HEK293 (cell line): ENCODE data around the gene GOLGA1.

Experiments used
- CTCF ChIP-seq: fragments of 450-650 bp; formaldehyde crosslinking; IDR thresholded peaks from 2 replicates; pipeline ENCODE4 v1.5.1; 2016; ENCODE audit warnings: missing biosample characterization, missing genetic modification characterization
- HOXC10 ChIP-seq: sonication (generic); formaldehyde crosslinking; IDR thresholded peaks from 2 replicates; pipeline ENCODE4 v1.8.1; 2023; ENCODE audit warnings: mild to moderate bottlenecking, missing genetic modification reagents
- PATZ1 ChIP-seq: fragments of 450-650 bp; formaldehyde crosslinking; IDR thresholded peaks from 2 replicates; pipeline ENCODE4 v1.5.1; 2016; ENCODE audit warnings: missing biosample characterization, missing genetic modification characterization
- REPIN1 ChIP-seq: fragments of 450-650 bp; formaldehyde crosslinking; IDR thresholded peaks from 2 replicates; pipeline ENCODE4 v1.5.1; 2017; ENCODE audit warnings: missing biosample characterization, missing genetic modification characterization, low read depth
- YY1 ChIP-seq: fragments of 450-650 bp; formaldehyde crosslinking; IDR thresholded peaks from 2 replicates; pipeline ENCODE4 v1.5.1; 2018; ENCODE audit warnings: missing biosample characterization, missing genetic modification characterization
- ZBTB26 ChIP-seq: fragments of 450-650 bp; formaldehyde crosslinking; optimal IDR thresholded peaks from 2 replicates; pipeline ENCODE3; 2016; ENCODE audit warnings: missing biosample characterization, mild to moderate bottlenecking, missing genetic modification characterization
- ZEB2 ChIP-seq: fragments of 450-650 bp; formaldehyde crosslinking; IDR thresholded peaks from 2 replicates; pipeline ENCODE4 v1.5.1; 2016; ENCODE audit warnings: missing biosample characterization, missing genetic modification characterization
- ZFHX2 ChIP-seq: fragments of 450-650 bp; formaldehyde crosslinking; conservative IDR thresholded peaks from 2 replicates; pipeline ENCODE4 v1.5.1; 2016; ENCODE audit warnings: missing biosample characterization, missing genetic modification characterization
- ZNF335 ChIP-seq: fragments of 450-650 bp; formaldehyde crosslinking; conservative IDR thresholded peaks from 2 replicates; pipeline ENCODE4 v1.5.1; 2016; ENCODE audit warnings: missing biosample characterization, missing genetic modification characterization
- ZNF530 ChIP-seq: fragments of 450-650 bp; formaldehyde crosslinking; IDR thresholded peaks from 2 replicates; pipeline ENCODE4 v1.5.1; 2016; ENCODE audit warnings: low read depth, missing biosample characterization, missing genetic modification characterization

GRCh38 chr9:124913378-124913777 is 27.5 kb downstream of the GOLGA1 start:
- no peak for TF ChIP-seq ZNF530
- TF ChIP-seq PATZ1 (tag by site-specific recombination) = no peak
- TF ChIP-seq REPIN1 = no peak
- no peak for TF ChIP-seq ZEB2 (tag by site-specific recombination)
- no peak for TF ChIP-seq ZBTB26 (tag by site-specific recombination)
- no peak for TF ChIP-seq ZNF335 (tag by site-specific recombination)
- no peak for TF ChIP-seq YY1 (tag by site-specific recombination)
- TF ChIP-seq ZFHX2 = no peak
- TF ChIP-seq HOXC10 (CRISPR knock-in tag) = no peak
- TF ChIP-seq CTCF (tag by site-specific recombination) = no peak
